ENCODE results near the gene CBR3.

CBR3 gene

GRCh38 chr21:36156339-36156814, 21.5 kb downstream of the CBR3 start:
- peak; percentile 98 for DNase-seq (ENCODE audit: low spot score)

- no peak for DNase-seq (ENCODE audit: low spot score)
Observed at GRCh38 chr21:36156815-36157670, 22.2 kb downstream of the CBR3 start, which contains the start of gene DOP1B. DOP1B (plus strand) TSS chr21:36156824; CDS start chr21:36164734, 7,910 bp downstream.

GRCh38 chr21:36159356-36159921, 24.6 kb downstream of the CBR3 start:
- DNase-seq (ENCODE audit: low spot score) = no peak

DNA sequence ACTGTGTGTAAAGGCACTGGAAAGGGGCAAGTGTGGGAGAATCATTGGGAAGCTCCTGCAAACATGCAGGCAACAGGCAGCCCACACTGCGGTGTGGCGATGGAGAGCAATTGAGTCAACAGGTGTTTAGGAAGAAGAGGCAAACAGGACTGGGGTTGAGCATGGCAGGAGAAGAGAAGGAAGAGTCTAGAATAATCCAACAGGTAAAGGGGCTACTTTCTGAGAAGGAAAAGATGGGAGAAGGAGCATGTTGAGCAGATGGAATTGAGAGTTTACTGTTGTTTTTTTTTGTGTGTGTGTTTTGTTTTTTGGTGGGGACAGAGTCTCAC, 25.9 kb downstream of the CBR3 start:
- DNase-seq (ENCODE audit: low spot score) = no peak

GRCh38 chr21:36162631-36163030, 27.8 kb downstream of the CBR3 start:
- DNase-seq (ENCODE audit: low spot score) = no peak

- no peak for DNase-seq (ENCODE audit: low spot score)
Observed at GRCh38 chr21:36163750-36164741, 29.2 kb downstream of the CBR3 start.

DNA sequence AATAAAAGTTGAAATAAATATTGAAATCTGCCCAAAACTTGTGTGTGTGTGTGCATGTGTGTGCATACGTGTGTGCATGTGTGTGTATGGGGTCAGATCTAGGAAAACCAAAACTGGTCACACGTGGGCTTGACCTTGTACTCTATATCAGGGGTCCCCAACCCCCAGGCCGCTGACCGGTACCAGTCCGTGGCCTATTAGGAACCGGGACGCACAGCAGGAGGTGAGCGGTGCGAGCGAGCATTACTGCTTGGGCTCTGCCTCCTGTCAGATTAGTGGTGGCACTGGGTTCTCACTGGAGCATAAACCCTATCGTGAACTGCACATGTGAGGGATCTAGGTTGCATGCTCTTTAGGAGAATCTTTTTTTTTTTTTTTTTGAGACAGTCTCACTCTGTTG, 30.5 kb downstream of the CBR3 start:
- DNase-seq (ENCODE audit: low spot score) = no peak

GRCh38 chr21:36166705-36167104, 31.8 kb downstream of the CBR3 start:
- no peak for DNase-seq (ENCODE audit: low spot score)

- DNase-seq (ENCODE audit: low spot score) = no peak
Observed at GRCh38 chr21:36167541-36167940, 32.7 kb downstream of the CBR3 start.

- DNase-seq (ENCODE audit: low spot score) = no peak
Observed at GRCh38 chr21:36169470-36170128, 34.7 kb downstream of the CBR3 start.

DNA sequence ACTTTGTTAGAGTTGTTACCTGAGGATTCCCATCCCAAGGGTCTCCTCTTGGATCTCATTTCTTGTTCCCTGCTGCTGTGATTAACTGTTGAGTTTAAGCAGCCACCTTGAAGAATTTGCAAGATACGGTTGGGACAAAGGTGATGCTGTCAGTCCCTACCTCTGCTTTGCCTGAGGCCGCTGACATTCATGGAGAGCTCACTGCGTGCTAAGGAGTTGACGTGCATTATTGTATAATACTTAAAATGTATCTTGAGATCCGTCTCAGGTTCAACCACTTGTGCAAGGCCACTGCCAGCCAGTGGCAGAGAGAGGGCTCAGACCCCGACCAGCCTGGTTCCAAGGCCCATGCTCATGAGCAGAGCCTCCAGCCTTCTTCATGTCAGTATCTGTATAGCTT, 35.9 kb downstream of the CBR3 start:
- DNase-seq (ENCODE audit: low spot score) = no peak

GRCh38 chr21:36171336-36171735, 36.5 kb downstream of the CBR3 start:
- no peak for DNase-seq (ENCODE audit: low spot score)

- DNase-seq (ENCODE audit: low spot score) = no peak
Observed at GRCh38 chr21:36171741-36172331, 37.0 kb downstream of the CBR3 start.

GRCh38 chr21:36174780-36175179, 39.9 kb downstream of the CBR3 start:
- no peak for DNase-seq (ENCODE audit: low spot score)

- DNase-seq (ENCODE audit: low spot score) = no peak
Observed at GRCh38 chr21:36175771-36176565, 41.1 kb downstream of the CBR3 start.

DNA sequence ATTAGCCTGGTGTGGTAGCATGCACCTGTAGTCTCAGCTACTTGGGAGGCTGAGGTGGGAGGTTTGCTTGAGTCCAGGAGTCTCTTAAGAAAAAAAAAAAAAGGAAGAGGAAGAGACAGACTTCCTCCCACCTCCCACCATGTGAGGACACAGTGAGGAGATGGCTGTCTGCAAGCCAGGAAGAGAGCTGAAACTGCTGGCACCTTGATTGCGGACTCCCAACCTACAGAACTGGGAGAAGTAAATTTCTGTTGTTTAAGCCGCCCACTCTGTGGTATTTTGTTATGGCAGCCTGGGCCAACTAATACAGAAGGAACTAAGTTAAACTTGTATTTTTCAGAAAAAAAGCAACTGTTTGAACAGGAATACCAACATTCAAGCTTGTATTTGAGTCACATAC, 43.5 kb downstream of the CBR3 start:
- no peak for DNase-seq (ENCODE audit: low spot score)

GRCh38 chr21:36179145-36179544, 44.3 kb downstream of the CBR3 start:
- no peak for DNase-seq (ENCODE audit: low spot score)

DNA sequence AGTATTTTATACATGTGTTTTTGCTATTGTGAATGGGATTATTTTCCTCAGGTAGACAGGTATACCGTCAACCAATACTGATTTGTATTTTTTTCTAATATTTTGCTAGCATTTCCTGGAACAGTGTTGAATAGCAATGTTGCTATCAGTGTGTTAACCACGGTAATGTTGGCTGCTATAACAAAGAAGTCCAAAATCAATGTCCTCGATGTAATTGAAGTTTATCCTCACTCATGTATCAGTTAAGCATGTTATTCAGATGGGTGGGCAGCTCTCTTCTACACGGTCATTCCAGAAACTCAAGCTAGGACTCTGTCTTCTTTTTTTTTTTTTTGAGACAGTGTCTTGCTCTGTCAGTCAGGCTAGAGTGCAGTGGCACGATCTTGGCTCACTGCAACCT, 46.1 kb downstream of the CBR3 start:
- no peak for DNase-seq (ENCODE audit: low spot score)

GRCh38 chr21:36183144-36183795, 48.4 kb downstream of the CBR3 start:
- DNase-seq (ENCODE audit: low spot score) = no peak

DNA sequence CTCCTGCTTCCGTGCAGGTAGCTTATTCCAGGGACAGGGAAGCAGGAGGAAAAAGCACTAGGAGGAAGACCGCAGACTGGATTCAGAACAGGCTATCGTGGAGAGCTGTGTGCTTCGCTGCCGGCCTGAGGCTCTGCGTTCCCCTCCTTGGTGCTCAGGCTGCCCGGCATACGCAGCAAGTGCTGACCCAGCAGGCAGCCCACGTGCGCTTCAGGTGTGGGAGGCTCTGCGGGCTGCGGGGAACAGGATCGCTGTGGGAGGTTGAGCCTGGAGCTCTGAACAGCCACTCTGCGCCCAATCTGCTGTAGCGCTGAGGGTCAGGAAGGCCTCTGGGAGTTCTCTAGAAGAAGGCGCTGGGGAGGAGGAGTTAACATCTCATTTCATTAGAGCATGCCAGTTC, 49.7 kb downstream of the CBR3 start:
- no peak for DNase-seq (ENCODE audit: low spot score)

Measured in hematopoietic multipotent progenitor cell treated with erythropoietin and hydrocortisone succinate and interleukin-3 and kit ligand, for 17 days (in vitro differentiated cells).